ENCODE measurements around the gene RBL1.

Gene RBL1

DNA sequence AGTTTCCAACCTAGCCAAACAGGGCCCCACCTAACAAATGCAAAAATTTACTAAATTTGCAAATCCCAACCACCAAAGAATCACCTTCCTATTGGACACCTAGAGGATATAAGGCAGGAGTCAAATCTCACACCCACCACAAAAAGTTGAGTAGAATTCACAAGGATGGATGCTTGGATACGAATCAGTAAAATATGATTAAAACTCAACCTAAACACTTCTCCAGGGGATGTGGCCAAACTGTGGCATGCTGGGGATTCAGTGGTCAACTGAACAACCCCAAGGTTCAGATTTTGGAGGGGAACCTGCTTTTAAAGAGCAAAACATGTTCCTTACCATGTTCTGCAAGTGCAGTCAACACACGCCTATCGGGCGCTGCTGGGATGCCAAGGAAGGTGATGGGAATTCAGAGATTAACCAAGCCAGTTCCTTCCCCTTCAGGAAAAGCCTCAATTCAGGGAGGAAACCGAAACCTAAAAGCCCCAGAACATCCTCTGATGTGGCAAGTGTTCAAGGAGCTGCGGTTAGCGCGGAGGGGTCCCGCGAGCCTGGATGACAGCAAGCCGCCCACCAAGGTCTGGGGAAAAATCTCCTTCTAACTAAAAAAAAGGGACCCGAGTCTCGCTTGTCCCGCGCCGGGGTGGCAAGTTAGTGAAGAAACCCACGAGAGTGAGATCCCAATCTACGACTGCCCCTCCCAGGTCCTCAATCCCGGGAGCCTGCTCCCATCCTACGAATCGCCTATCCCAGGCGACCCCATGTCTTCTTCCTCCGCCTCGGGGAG lies 145.2 kb downstream of the RBL1 start:
- DNase-seq: peak; percentile 85 to 91
